Measurements from ENCODE around the gene TRIP12.
"Not testable (repeated sequence)": the region's sequence is repeated elsewhere in the genome, so short reads cannot be mapped to it uniquely, and the experiment has no call there.

The TRIP12 gene

GRCh38 chr2:229931241-229931640, 9.4 kb upstream of the TRIP12 start:
- TF ChIP-seq, protein P1, sequence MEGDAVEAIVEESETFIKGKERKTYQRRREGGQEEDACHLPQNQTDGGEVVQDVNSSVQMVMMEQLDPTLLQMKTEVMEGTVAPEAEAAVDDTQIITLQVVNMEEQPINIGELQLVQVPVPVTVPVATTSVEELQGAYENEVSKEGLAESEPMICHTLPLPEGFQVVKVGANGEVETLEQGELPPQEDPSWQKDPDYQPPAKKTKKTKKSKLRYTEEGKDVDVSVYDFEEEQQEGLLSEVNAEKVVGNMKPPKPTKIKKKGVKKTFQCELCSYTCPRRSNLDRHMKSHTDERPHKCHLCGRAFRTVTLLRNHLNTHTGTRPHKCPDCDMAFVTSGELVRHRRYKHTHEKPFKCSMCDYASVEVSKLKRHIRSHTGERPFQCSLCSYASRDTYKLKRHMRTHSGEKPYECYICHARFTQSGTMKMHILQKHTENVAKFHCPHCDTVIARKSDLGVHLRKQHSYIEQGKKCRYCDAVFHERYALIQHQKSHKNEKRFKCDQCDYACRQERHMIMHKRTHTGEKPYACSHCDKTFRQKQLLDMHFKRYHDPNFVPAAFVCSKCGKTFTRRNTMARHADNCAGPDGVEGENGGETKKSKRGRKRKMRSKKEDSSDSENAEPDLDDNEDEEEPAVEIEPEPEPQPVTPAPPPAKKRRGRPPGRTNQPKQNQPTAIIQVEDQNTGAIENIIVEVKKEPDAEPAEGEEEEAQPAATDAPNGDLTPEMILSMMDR (IDR thresholded peaks at IDR 0.05; ENCODE audit: low read depth, low read length, missing control alignments): no peak
- DNase-seq (ENCODE audit: low read depth): no peak
- H3K4me3 ChIP-seq (ENCODE audit: low read depth, low read length): no peak overlapping the region

DNA sequence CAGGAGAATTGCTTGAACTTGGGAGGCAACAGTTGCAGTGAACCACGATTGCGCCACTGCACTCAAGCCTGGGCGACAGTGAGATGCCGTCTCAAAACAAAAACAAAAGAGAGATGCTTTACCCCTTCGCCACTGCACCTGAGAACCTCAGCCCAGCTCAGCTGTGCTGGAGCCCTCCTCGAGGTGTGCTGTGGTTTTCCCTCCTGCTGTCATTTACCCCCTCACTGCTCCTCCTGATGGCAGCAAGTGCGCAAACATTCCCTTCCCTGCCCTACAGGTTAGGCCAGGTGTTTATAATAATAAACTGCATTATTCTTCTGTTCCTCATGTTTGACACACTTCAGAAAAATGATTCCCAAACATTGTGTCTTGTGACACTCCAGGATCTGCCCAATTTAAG, 8.8 kb upstream of the TRIP12 start:
- no peak overlapping the region for H3K4me3 ChIP-seq (ENCODE audit: low read depth, low read length)
- no peak for DNase-seq (ENCODE audit: low read depth)
- TF ChIP-seq, protein P1 (IDR thresholded peaks at IDR 0.05; ENCODE audit: low read depth, low read length, missing control alignments): no peak

GRCh38 chr2:229927817-229928321, 6.1 kb upstream of the TRIP12 start:
- no peak overlapping the region for H3K4me3 ChIP-seq (ENCODE audit: low read depth, low read length)
- TF ChIP-seq, protein P1 (IDR thresholded peaks at IDR 0.05; ENCODE audit: low read depth, low read length, missing control alignments): no peak
- DNase-seq (ENCODE audit: low read depth): no peak

- TF ChIP-seq, protein P1 (IDR thresholded peaks at IDR 0.05; ENCODE audit: low read depth, low read length, missing control alignments): no peak
- no peak overlapping the region for H3K4me3 ChIP-seq (ENCODE audit: low read depth, low read length)
- no peak for DNase-seq (ENCODE audit: low read depth)
Observed at GRCh38 chr2:229925201-229925600, 3.4 kb upstream of the TRIP12 start.

DNA sequence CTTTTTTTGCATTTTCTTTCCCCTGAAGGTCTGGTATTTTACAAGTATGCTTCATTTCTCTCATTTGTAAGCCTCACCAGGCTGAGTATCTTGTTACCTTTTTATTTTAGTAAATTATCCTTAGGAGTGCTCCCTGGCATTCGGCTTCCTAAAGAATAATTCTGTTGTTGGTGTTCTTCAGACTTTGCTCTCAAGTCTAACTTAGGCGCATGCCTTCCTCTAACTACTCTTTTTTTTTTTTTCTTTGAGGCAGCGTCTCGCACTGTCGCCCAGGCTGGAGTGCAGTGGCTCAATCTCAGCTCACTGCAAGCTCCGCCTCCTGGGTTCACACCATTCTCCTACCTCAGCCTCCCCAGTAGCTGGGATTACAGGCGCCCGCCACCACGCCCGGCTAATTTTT, 2.7 kb upstream of the TRIP12 start:
- DNase-seq (ENCODE audit: low read depth); H3K4me3 ChIP-seq (ENCODE audit: low read depth, low read length): not testable (repeated sequence)

DNA sequence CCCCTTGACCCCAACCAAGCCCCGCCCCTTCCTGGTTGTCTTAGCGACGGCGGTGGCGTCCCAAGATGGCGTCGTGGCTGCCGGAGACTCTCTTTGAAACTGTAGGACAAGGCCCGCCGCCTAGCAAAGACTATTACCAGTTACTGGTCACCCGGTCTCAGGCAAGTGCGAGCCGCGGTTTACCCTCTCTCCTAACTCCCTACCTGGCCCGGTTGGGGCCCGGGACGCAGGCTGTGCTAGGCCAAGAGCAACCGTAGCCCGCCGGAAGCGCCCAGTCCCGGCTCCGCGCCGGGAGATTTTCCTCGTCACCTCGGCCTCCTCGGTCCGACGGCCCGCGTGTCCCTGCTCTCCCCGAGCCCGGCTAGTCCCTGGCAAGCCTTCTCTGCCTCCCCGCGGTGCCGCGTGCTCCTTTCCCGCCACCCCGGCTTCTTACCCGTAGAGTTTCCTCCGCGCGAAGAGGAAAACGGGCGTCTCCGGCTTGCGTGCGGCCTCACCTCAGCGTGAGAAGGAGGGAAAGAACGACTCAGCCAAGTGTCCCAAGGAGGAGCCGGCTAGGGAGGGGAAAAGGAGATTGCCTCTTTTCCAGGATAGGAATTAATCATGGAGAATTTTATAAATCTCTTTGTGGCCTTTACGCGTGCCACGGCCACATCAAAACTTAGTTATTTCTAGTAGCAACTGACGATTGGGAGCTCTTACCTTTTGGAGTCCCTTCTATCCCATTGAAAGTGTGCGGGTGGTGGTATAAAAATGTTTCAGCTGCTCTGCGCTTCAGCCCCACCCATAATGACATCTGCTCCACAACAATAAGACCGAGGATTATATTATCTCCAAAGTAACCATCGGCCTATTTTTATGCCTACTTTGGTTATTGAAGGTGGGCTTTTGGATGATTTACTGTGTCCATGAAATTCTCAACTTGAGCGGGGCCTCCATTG, 909 bp upstream of the TRIP12 start, which contains the start of gene FBXO36:
Gene FBXO36, plus strand, starts transcription at position 55 of the 938 bp plus-strand sequence. Its CDS starts 11 bp downstream, at position 66.
- peak within 1 kb of the TSS; percentile 92 for H3K4me3 ChIP-seq (ENCODE audit: low read depth, low read length)
- TF ChIP-seq, protein P1 (IDR thresholded peaks at IDR 0.05; ENCODE audit: low read depth, low read length, missing control alignments): no peak
- DNase-seq (ENCODE audit: low read depth): no peak

DNA sequence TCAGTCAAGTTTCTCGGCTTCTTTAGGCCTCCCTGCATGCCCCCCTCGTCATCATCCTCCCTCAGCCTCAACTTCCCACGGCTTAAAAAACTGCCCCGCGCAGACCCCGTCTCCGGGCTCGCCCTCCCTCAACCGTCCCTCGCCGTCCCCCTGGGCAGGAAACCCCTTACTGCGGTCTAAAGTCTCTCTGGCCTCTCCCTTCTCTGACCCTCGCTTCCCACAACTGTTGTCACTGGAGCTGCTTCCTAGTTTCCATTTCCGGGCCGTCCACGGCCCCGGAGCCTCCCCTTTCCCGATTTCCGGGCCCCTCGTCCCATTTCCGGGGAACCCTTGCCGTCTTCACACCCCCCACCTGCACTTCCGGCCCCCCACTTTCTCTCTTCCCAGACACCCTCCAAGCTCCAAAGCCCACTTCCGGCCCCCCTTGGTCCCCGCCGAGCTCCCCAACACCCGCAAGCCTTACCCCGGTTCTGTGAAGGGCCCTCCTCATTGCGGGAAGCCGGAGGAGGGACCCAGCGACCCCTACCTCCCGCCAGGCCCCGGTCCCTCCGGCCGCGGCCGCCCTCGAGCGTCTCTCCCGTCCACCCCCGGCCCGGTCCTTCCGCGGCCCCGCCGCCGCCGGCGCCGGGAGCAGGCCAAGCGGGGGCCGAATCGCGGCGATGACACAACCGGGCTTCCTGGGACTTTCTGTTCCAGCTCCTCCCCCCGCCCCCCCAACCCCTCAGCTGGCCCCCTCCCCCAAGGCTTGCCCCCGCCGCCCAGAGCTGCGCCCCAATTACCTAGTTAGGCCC, 513 bp downstream of the TRIP12 start:
- TF ChIP-seq, protein P1 (IDR thresholded peaks at IDR 0.05; ENCODE audit: low read depth, low read length, missing control alignments): no peak
- peak; percentile 30 for DNase-seq (ENCODE audit: low read depth)

More for the DNA sequence above, 513 bp downstream of the TRIP12 start:
- peak overlapping the region; percentile 92 for H3K4me3 ChIP-seq (ENCODE audit: low read depth, low read length)
